HCT116 (cell line): ENCODE measurements around the gene NEURL1B. TPM values are rescaled to one million over a fixed set of nuclear protein-coding genes. Genes with fewer than 3 reads are reported as not detected.

Source experiments
- ATAC-seq: fragments of 200-7000 bp; cut with Tn5 transposase; 2 replicates; pipeline ENCODE4 v1.9.1; 2020; ENCODE audit warnings: mild to moderate bottlenecking, moderate library complexity
- BruUV-seq: library from RNA; stranded (reverse); fragments of 400-500 nt; replicated peaks from 2 replicates; lab custom pipeline; 2021; lab: Mats Ljungman, UMichigan
- CTCF ChIA-PET: fragments of 300-600 bp; sonication (Branson Sonifier 250); formaldehyde crosslinking; loops from one replicate; lab custom pipeline; 2021; ENCODE audit warnings: antibody characterized with exemption; lab: Charles Lee
- POLR2A ChIA-PET: fragments of 300-600, 350-600 bp; sonication (Branson Sonifier 250); formaldehyde crosslinking; loops from one replicate; lab custom pipeline; 2021; ENCODE audit warnings: antibody characterized with exemption; lab: Charles Lee
- RAD21 ChIA-PET, 2 experiments: fragments of 300-600 bp; sonication (Branson Sonifier 250); formaldehyde crosslinking; loops; one replicate each; lab custom pipeline; 2023; ENCODE audit warnings: low total read pairs in 2 of 2; ENCODE audit not compliant: uncharacterized antibody in 2 of 2, unreplicated experiment in 2 of 2, low non-redundant PET in 1 of 2; lab: Charles Lee
- DNase-seq: peaks from one replicate; pipeline ENCODE4 v3.0.0-alpha.2; 2010; ENCODE audit warnings: low read depth, low spot score
- H2AFZ ChIP-seq: fragments of 200-600 bp; shearing (Covaris generic), sonication (generic); 2 replicates; pipeline ENCODE4 v1.6.1; 2017; ENCODE audit warnings: low read depth, mixed run types, mixed read lengths, antibody characterized with exemption, low read length; ENCODE audit not compliant: poor library complexity, severe bottlenecking
- H3K27ac ChIP-seq: 2 replicates; pipeline ENCODE4 v1.5.1; 2012; ENCODE audit warnings: low read depth, low read length
- H3K27me3 ChIP-seq: fragments of 200-600 bp; sonication (generic); 2 replicates; pipeline ENCODE4 v1.6.1; 2016; ENCODE audit warnings: mixed run types, low read length, mixed read lengths; ENCODE audit not compliant: insufficient read depth
- H3K36me3 ChIP-seq, 2 experiments: fragments of 200-500 bp in 1 of 2; fragments of 200-600 bp in 1 of 2; sonication (Bioruptor generic) in 1 of 2; sonication (generic) in 1 of 2; 2 replicates each; pipeline versions ENCODE4 v1.5.1 to v1.6.1; 2014 to 2016; ENCODE audit warnings: low read length in 2 of 2, inconsistent platforms in 1 of 2, mixed read lengths in 1 of 2, mixed run types in 1 of 2; ENCODE audit not compliant: insufficient read depth in 2 of 2, control insufficient read depth in 1 of 2
- H3K4me1 ChIP-seq, 2 experiments: fragments of 200-600 bp in 1 of 2; sonication (generic) in 1 of 2; 2 replicates each; pipeline versions ENCODE4 v1.5.1 to v1.6.1; 2012 to 2017; ENCODE audit warnings: low read length in 2 of 2, inconsistent platforms in 1 of 2, mild to moderate bottlenecking in 1 of 2, mixed read lengths in 1 of 2, mixed run types in 1 of 2, moderate library complexity in 1 of 2; ENCODE audit not compliant: insufficient read depth in 2 of 2, control insufficient read depth in 1 of 2
- H3K4me2 ChIP-seq: fragments of 200-600 bp; sonication (generic); 2 replicates; pipeline ENCODE4 v1.6.1; 2017; ENCODE audit warnings: mixed run types, low read length, mixed read lengths
- H3K4me3 ChIP-seq, 2 experiments: fragments of 200-600 bp in 1 of 2; sonication (generic) in 1 of 2; replicated peaks in 1 of 2; 2 replicates each; pipeline ENCODE4 v1.5.1; 2011 to 2016; ENCODE audit warnings: low read length in 2 of 2, control low read depth in 1 of 2, low read depth in 1 of 2, mild to moderate bottlenecking in 1 of 2, mixed read lengths in 1 of 2, mixed run types in 1 of 2
- H3K79me2 ChIP-seq: fragments of 200-600 bp; sonication (generic); 2 replicates; pipeline ENCODE4 v1.6.1; 2017; ENCODE audit warnings: mild to moderate bottlenecking, mixed run types, low read length, moderate library complexity, mixed read lengths; ENCODE audit not compliant: insufficient read depth
- H3K9ac ChIP-seq: fragments of 200-600 bp; sonication (generic); 2 replicates; pipeline ENCODE4 v1.6.1; 2016; ENCODE audit warnings: low read length, mixed read lengths
- H3K9me2 ChIP-seq: fragments of 200-600 bp; sonication (generic), shearing (Covaris generic); 2 replicates; pipeline ENCODE4 v1.6.1; 2017; ENCODE audit warnings: mixed run types, mild to moderate bottlenecking, moderate library complexity; ENCODE audit not compliant: insufficient read depth
- H3K9me3 ChIP-seq, 2 experiments: fragments of 200-500 bp in 1 of 2; fragments of 200-600 bp in 1 of 2; sonication (Bioruptor generic) in 1 of 2; sonication (generic) in 1 of 2; 2 replicates each; pipeline ENCODE4 v1.6.1; 2014 to 2017; ENCODE audit warnings: low read length in 2 of 2, mixed read lengths in 2 of 2, inconsistent platforms in 1 of 2, low read depth in 1 of 2, mild to moderate bottlenecking in 1 of 2, mixed run types in 1 of 2, moderate library complexity in 1 of 2; ENCODE audit not compliant: control insufficient read depth in 1 of 2, insufficient read depth in 1 of 2
- H4K20me1 ChIP-seq: fragments of 200-600 bp; sonication (generic), shearing (Covaris generic); 2 replicates; pipeline ENCODE4 v1.6.1; 2017; ENCODE audit warnings: mixed run types, mild to moderate bottlenecking, moderate library complexity; ENCODE audit not compliant: insufficient read depth
- CBX3 ChIP-seq: IDR thresholded peaks from 2 replicates; pipeline ENCODE4 v1.6.1; 2012; ENCODE audit warnings: low read depth
- CEBPB ChIP-seq: IDR thresholded peaks from 2 replicates; pipeline ENCODE4 v1.6.1; 2012; ENCODE audit warnings: low read depth
- ELF1 ChIP-seq: IDR thresholded peaks from 2 replicates; pipeline ENCODE4 v1.6.1; 2012; ENCODE audit warnings: low read depth, borderline replicate concordance
- EZH2 ChIP-seq: fragments of 200-600 bp; sonication (generic); IDR thresholded peaks from 2 replicates; pipeline ENCODE4 v1.6.1; 2017; ENCODE audit warnings: antibody characterized with exemption, mixed run types
- FOSL1 ChIP-seq: IDR thresholded peaks from 2 replicates; pipeline ENCODE4 v1.6.1; 2012; ENCODE audit warnings: low read depth
- JUND ChIP-seq: IDR thresholded peaks from 2 replicates; pipeline ENCODE4 v1.6.1; 2012
- MAX ChIP-seq: IDR thresholded peaks from 2 replicates; pipeline ENCODE4 v1.6.1; 2012
- POLR2A ChIP-seq: IDR thresholded peaks from 2 replicates; pipeline ENCODE4 v1.7.0; 2011; ENCODE audit warnings: borderline replicate concordance; ENCODE audit not compliant: insufficient read depth, insufficient read length; ENCODE audit errors: extremely low read depth
- POLR2AphosphoS5 ChIP-seq: IDR thresholded peaks from 2 replicates; pipeline ENCODE4 v1.6.1; 2011; ENCODE audit warnings: mild to moderate bottlenecking, low read depth, low read length, moderate library complexity
- SIN3A ChIP-seq: IDR thresholded peaks from 2 replicates; pipeline ENCODE4 v1.6.1; 2012; ENCODE audit warnings: low read depth
- SP1 ChIP-seq: IDR thresholded peaks from 2 replicates; pipeline ENCODE4 v1.6.1; 2012; ENCODE audit warnings: low read depth
- SRF ChIP-seq: IDR thresholded peaks from 2 replicates; pipeline ENCODE4 v1.6.1; 2012; ENCODE audit warnings: low read depth
- TCF7L2 ChIP-seq: IDR thresholded peaks from 2 replicates; pipeline ENCODE4 v1.7.0; 2011; ENCODE audit warnings: borderline replicate concordance, inconsistent platforms; ENCODE audit not compliant: insufficient read depth, insufficient read length; ENCODE audit errors: extremely low read depth
- YY1 ChIP-seq: IDR thresholded peaks from 2 replicates; pipeline ENCODE4 v1.6.1; 2011; ENCODE audit warnings: low read length, low read depth, moderate library complexity, mild to moderate bottlenecking; ENCODE audit not compliant: insufficient replicate concordance; ENCODE audit errors: extremely low read depth
- ZBTB33 ChIP-seq: IDR thresholded peaks from 2 replicates; pipeline ENCODE4 v1.6.1; 2011; ENCODE audit warnings: mild to moderate bottlenecking, low read length, moderate library complexity; ENCODE audit not compliant: insufficient replicate concordance; ENCODE audit errors: extremely low read depth
- ZFX ChIP-seq: fragments of 450-650 bp; IDR thresholded peaks from 2 replicates; pipeline ENCODE4 v1.6.1; 2017
- ZNF274 ChIP-seq: fragments of 200-500 bp; sonication (Bioruptor generic); IDR thresholded peaks from 2 replicates; pipeline ENCODE4 v1.6.1; 2014; ENCODE audit warnings: mild to moderate bottlenecking, low read depth, low read length, inconsistent platforms
- intact Hi-C: fragments of 100-400 bp; cut with micrococcal nuclease; formaldehyde crosslinking; loops from 2 replicates; pipeline ENCODE4 v1.10.0; 2022
- total RNA-seq: library from RNA; stranded (reverse); gene quantifications from one replicate; pipeline ENCODE4 v1.2.1, GENCODE V29; 2021; ENCODE audit not compliant: unreplicated experiment
- TF ChIP-seq, protein P1 (sequence below): IDR thresholded peaks from 2 replicates; pipeline ENCODE4 v1.6.1; 2012; ENCODE audit warnings: low read depth

Gene NEURL1B
- total RNA-seq, 1 experiment from 2014 or later = 5.8 TPM

DNA sequence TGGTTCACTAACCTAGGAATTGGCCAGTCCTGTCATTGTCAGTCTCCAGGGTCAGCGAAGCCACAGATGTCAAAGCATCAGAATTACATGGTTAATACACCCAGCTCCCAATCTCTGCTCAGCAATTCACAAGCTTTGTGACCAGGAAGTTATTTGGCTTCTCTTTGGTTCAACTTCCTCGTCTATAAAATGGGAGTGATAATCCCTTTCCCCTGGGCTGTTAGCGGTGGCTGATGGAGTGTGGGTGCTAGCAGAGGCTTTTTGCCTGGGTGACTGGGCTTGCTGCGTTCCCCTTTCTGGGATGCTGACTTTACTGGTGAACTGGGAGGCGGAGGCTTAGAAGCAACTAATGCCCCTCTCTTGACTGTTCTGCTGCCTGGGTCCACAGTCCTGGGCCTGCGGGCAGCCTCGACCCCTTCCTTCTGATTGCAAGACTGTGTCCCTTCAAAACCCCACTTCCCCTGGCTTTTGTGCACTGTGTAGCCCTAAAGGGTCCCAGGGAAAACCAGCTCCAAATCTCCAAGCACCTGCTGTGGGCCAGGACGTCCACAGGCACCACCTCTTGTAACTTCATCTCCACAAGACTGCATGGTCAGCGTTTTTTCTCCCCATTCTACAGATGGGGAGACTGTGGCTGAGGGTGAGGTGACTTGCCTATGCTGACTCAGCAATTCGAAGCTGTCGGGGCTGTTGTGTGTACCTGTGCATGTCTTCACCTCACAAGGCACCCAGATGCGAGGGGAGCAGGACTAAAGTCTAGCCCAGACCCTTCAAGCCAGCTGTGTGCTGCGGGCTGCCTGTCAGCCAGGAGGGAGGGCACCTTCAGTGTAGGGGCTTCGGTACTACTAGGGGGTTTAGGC, 45.2 kb upstream of the NEURL1B start:
- intact Hi-C loops = no loop called here
- TF ChIP-seq TCF7L2 = no peak
- TF ChIP-seq ZNF274 = no peak
- TF ChIP-seq, protein P1, sequence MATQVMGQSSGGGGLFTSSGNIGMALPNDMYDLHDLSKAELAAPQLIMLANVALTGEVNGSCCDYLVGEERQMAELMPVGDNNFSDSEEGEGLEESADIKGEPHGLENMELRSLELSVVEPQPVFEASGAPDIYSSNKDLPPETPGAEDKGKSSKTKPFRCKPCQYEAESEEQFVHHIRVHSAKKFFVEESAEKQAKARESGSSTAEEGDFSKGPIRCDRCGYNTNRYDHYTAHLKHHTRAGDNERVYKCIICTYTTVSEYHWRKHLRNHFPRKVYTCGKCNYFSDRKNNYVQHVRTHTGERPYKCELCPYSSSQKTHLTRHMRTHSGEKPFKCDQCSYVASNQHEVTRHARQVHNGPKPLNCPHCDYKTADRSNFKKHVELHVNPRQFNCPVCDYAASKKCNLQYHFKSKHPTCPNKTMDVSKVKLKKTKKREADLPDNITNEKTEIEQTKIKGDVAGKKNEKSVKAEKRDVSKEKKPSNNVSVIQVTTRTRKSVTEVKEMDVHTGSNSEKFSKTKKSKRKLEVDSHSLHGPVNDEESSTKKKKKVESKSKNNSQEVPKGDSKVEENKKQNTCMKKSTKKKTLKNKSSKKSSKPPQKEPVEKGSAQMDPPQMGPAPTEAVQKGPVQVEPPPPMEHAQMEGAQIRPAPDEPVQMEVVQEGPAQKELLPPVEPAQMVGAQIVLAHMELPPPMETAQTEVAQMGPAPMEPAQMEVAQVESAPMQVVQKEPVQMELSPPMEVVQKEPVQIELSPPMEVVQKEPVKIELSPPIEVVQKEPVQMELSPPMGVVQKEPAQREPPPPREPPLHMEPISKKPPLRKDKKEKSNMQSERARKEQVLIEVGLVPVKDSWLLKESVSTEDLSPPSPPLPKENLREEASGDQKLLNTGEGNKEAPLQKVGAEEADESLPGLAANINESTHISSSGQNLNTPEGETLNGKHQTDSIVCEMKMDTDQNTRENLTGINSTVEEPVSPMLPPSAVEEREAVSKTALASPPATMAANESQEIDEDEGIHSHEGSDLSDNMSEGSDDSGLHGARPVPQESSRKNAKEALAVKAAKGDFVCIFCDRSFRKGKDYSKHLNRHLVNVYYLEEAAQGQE = no peak
- no peak for TF ChIP-seq ZFX
- TF ChIP-seq JUND = no peak
- TF ChIP-seq YY1 = no peak
- TF ChIP-seq POLR2A = no peak
- no peak for TF ChIP-seq FOSL1
- no peak for TF ChIP-seq ELF1
- no peak for TF ChIP-seq POLR2AphosphoS5
- no peak for TF ChIP-seq CEBPB
- no peak for TF ChIP-seq CBX3
- TF ChIP-seq SIN3A = no peak
- TF ChIP-seq SP1 = no peak
- TF ChIP-seq ZBTB33 = no peak
- no peak for TF ChIP-seq EZH2
- TF ChIP-seq SRF = no peak
- no peak for TF ChIP-seq MAX
- ATAC-seq = no peak
- H3K27ac ChIP-seq = no peak overlapping the region
- RAD21 ChIA-PET = no interaction called here
- no TSS peak for BruUV-seq
- H4K20me1 ChIP-seq = no peaks in the 10 kb centered on the region
- no peak overlapping the region for H3K4me2 ChIP-seq
- H3K27me3 ChIP-seq = peaks cover 11% of the 10 kb centered on the region; the same call in 1 of the 2 replicates
- H2AFZ ChIP-seq = no peak overlapping the region
- H3K9me2 ChIP-seq = no peaks in the 10 kb centered on the region
- H3K4me3 ChIP-seq = no peak overlapping the region
- no peaks in the 10 kb centered on the region for H3K36me3 ChIP-seq
- no peaks in the 10 kb centered on the region for H3K79me2 ChIP-seq
- no peak overlapping the region for H3K9ac ChIP-seq
- peaks cover 0 to 4% of the 10 kb centered on the region in 2 experiments; a peak in 1 of 4 replicates for H3K4me1 ChIP-seq
- CTCF ChIA-PET = no interaction called here
- no peak for DNase-seq
- no peaks in the 10 kb centered on the region for H3K9me3 ChIP-seq
- POLR2A ChIA-PET = no interaction called here
